HepG2 (cell line): Measurements from ENCODE around the gene ALOX12.

ENCODE experiments used
- CBFB ChIP-seq: sonication (generic); formaldehyde crosslinking; IDR thresholded peaks from 2 replicates; pipeline ENCODE4 v1.4.0; 2020; ENCODE audit warnings: missing genetic modification reagents
- GTF2F1 ChIP-seq: fragments of 150-350 bp; IDR thresholded peaks from 2 replicates; pipeline ENCODE4 v1.6.1; 2014; ENCODE audit warnings: low read length
- SP2 ChIP-seq: sonication (generic); formaldehyde crosslinking; IDR thresholded peaks from 2 replicates; pipeline ENCODE4 v1.5.1; 2020; ENCODE audit warnings: mild to moderate bottlenecking, missing genetic modification reagents
- ZNF33A ChIP-seq: sonication (generic); formaldehyde crosslinking; IDR thresholded peaks from 2 replicates; pipeline ENCODE4 v1.5.1; 2020; ENCODE audit warnings: missing genetic modification reagents, mild to moderate bottlenecking, moderate library complexity, borderline replicate concordance
- TF ChIP-seq, protein P1 (sequence below), 2 experiments: sonication (generic) in 1 of 2; formaldehyde crosslinking in 1 of 2; IDR thresholded peaks; 2 replicates each; pipeline versions ENCODE4 v1.5.1 to v1.6.1; 2011 to 2020; ENCODE audit warnings: borderline replicate concordance in 1 of 2, low read depth in 1 of 2, low read length in 1 of 2, mild to moderate bottlenecking in 1 of 2, missing genetic modification reagents in 1 of 2, moderate library complexity in 1 of 2

DNA sequence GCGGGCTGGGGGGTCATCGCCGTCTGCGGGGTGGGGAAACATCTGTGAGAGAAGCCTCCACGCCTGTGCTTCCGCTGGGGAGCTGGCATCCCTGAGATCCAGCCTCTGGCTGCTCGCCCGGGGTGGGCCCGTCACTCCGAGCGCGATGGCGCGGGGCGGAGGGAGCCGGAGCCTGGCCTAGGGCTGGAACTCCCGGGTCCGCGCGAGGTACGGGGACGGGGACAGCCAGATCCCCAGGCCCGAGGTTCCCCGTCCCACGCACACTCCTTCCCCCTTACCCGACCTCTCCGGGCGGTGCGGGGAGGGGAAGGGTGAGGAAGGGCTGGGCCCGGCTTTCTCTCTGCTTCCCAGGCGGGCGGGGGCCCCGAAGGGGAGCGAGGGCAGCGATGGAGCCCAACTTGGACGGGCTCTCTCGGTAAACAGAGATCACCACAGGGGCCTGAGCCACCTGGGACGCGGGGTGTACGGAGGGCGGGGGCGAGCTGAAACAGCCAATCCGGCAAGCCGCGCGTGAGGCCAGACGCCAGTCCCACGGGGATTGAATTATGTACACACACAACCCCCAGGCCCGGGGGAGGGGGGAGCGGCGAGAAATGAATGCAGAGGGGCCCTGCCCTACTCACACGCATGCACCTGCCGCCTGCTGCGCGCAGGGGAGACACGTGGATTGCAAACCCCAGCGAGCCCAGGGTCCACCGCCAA, 47.8 kb downstream of the ALOX12 start, which contains the start of gene SLC16A11:
- TF ChIP-seq GTF2F1 (no peak), CBFB (CRISPR knock-in tag) (no peak), ZNF33A (CRISPR knock-in tag) (no peak), SP2 (no peak)
- TF ChIP-seq, protein P1, sequence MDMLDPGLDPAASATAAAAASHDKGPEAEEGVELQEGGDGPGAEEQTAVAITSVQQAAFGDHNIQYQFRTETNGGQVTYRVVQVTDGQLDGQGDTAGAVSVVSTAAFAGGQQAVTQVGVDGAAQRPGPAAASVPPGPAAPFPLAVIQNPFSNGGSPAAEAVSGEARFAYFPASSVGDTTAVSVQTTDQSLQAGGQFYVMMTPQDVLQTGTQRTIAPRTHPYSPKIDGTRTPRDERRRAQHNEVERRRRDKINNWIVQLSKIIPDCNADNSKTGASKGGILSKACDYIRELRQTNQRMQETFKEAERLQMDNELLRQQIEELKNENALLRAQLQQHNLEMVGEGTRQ (IDR thresholded peaks at IDR 0.05; ENCODE audit: low read depth, low read length), result no peak
- TF ChIP-seq, protein P1 (CRISPR knock-in tag; IDR thresholded peaks at IDR 0.05; ENCODE audit: borderline replicate concordance), result no peak
